Central memory CD8-positive, alpha-beta T cell (primary cell): ENCODE results near the gene SRRM2.

Experiments used
- ATAC-seq: fragments of 150-1000 bp; cut with Tn5 transposase; replicated peaks from 2 replicates; pipeline ENCODE4 v1.10.0; 2022; ENCODE audit warnings: mild to moderate bottlenecking, moderate FRiP score, moderate number of reproducible peaks; ENCODE audit not compliant: poor library complexity, severe bottlenecking; ENCODE audit errors: extremely low read depth
- DNase-seq, 2 donors: peaks; one replicate each; pipeline ENCODE4 v3.0.0; 2021; ENCODE audit warnings: low spot score in 2 of 2
- H3K27ac Mint-ChIP-seq: one replicate; pipeline ENCODE4 v1.8.0; 2022; ENCODE audit warnings: low read depth, mild to moderate bottlenecking, moderate library complexity, mixed read lengths
- H3K27me3 Mint-ChIP-seq: one replicate; pipeline ENCODE4 v1.8.0; 2022; ENCODE audit warnings: mixed read lengths
- H3K36me3 Mint-ChIP-seq: one replicate; pipeline ENCODE4 v1.8.0; 2022; ENCODE audit warnings: mild to moderate bottlenecking, moderate library complexity, mixed read lengths; ENCODE audit not compliant: insufficient read depth
- H3K4me1 Mint-ChIP-seq: one replicate; pipeline ENCODE4 v1.8.0; 2022; ENCODE audit warnings: mixed read lengths
- H3K4me3 Mint-ChIP-seq: one replicate; pipeline ENCODE4 v1.8.0; 2022; ENCODE audit warnings: mild to moderate bottlenecking, moderate library complexity, mixed read lengths
- H3K9me3 Mint-ChIP-seq: one replicate; pipeline ENCODE4 v1.8.0; 2022; ENCODE audit warnings: mixed read lengths

The SRRM2 gene

GRCh38 chr16:2749476-2749875, 3.0 kb upstream of the SRRM2 start:
- Mint-ChIP-seq H3K4me3 (no peak overlapping the region), H3K4me1 (peaks cover 20% of the 10 kb centered on the region), H3K9me3 (peaks cover 5% of the 10 kb centered on the region), H3K27ac (no peak overlapping the region), H3K27me3 (no peaks in the 10 kb centered on the region), H3K36me3 (peaks cover 31% of the 10 kb centered on the region)
- DNase-seq, result no peak
- ATAC-seq, result no peak

GRCh38 chr16:2749936-2750335, 2.5 kb upstream of the SRRM2 start:
- ATAC-seq, result no peak
- H3K36me3 Mint-ChIP-seq, result peaks cover 34% of the 10 kb centered on the region
- H3K9me3 Mint-ChIP-seq, result peaks cover 5% of the 10 kb centered on the region
- DNase-seq, result no peak
- peak overlapping the region; percentile 99 for H3K27ac Mint-ChIP-seq
- H3K4me1 Mint-ChIP-seq, result peaks cover 25% of the 10 kb centered on the region
- H3K27me3 Mint-ChIP-seq, result no peaks in the 10 kb centered on the region
- no peak overlapping the region for H3K4me3 Mint-ChIP-seq

DNA sequence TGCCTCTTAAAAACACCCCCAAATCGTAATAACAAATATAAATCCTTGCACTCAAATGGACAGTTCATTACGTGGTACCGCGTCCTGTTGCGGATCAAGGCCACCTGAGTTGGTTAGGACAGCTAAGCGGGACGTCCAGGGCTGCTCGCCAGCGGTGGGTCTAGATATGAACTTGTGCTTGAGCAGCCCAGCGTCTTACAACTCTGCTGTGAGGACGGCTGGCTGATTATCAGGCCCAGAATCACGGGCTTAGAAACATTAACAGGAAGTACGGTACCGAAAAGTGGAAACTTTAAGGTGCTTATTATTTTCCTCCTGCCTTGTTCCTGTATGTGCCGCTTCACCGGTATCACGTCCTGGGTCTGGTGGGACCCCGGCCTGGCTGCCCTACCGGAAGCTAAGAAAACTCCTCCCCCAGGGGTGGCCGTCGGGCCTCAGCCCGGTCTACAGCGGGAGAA, 832 bp upstream of the SRRM2 start:
- Mint-ChIP-seq H3K9me3 (peaks cover 5% of the 10 kb centered on the region), H3K27ac (peak overlapping the region; percentile 99), H3K27me3 (no peaks in the 10 kb centered on the region), H3K4me1 (peaks cover 42% of the 10 kb centered on the region), H3K36me3 (peaks cover 40% of the 10 kb centered on the region), H3K4me3 (peak overlapping the region; percentile 93)
- no peak for ATAC-seq
- no peak for DNase-seq

DNA sequence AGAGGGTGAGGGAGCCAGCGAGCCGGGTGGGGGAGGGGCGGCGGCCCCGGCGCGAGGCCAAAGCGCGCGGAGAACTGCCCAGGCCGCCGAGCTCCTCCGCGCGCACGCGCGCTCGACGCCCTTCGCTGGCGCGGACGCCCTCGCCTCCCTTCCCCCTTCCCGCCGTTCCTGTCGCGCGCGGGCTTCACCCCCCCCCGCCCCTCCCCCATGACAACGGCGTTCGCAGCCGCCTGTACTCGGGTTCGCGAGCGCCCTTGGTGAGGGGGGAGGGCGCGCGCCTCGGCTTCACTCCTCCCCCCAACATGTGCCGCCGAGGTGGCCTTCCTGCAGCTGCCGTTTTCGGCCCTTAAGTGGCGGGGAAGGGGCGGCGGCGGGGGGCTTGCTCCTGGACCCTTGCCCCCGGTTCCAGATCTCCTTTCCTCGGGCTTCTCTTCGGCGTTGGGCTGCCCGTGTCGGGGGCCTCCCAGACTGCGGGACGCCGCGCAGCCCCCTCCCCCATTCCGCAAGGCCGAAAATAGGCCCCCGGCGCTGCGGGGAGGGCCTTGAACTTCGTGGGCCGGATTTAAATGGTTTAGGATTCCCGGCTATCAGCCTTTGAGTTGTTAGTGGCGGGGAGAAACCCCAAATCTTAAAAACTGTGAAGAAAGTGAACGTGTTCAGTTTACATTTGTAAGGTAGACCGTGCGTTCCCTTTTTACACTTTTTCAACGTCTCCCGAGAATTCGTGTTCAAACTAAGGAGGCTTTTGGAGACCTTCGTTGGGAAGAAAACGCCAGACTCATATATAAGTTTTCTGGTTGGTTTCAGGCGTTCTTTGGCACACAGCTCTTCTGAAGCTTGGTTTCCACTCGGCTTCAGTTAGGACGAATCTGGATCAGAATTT, 653 bp downstream of the SRRM2 start:
- DNase-seq (no peak), ATAC-seq (peak; percentile 47)
- peaks cover 5% of the 10 kb centered on the region for H3K9me3 Mint-ChIP-seq
- peak overlapping the region; percentile 99 for H3K27ac Mint-ChIP-seq
- H3K4me1 Mint-ChIP-seq, result peaks cover 55% of the 10 kb centered on the region
- no peaks in the 10 kb centered on the region for H3K27me3 Mint-ChIP-seq
- peaks cover 53% of the 10 kb centered on the region for H3K36me3 Mint-ChIP-seq
- H3K4me3 Mint-ChIP-seq, result peak overlapping the region; percentile 93

DNA sequence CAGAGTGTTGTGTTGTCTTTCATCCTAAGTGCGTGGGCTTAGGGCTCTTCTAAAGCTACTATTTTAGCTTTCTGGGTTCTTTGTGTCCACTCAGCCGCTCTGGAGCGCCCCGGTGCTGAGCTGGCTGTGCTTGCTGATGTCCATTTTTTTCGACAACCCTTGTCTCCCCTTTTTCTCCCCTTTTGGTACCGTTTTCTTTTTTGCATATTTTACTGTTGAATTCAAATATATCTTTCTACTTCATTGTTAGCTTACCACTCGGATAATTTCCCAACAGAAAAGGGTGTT, 1.2 kb downstream of the SRRM2 start:
- peaks cover 59% of the 10 kb centered on the region for H3K4me1 Mint-ChIP-seq
- no peak for DNase-seq
- ATAC-seq, result no peak

DNA sequence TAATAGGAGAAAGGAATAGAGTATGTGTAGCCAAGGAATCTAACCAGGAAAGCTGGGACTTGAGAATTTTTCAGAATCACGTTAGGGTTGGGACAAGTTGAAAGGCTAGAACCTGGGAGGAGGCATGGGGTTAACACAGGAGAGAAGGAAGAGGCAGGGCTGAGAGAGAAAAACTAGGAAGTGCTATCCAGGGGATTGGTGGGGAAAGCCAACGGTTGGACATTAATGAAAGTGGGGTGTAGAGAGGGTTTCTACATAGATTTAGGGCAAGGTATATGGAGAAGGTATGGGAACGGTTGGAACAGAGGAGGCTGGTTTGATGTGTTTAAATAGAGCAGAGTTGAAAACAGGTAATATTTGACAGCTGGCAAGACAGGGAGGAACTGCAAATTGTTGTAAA, 2.7 kb downstream of the SRRM2 start:
- ATAC-seq (no peak), DNase-seq (no peak)
- peak overlapping the region; percentile 93 for H3K4me3 Mint-ChIP-seq
- H3K4me1 Mint-ChIP-seq, result peaks cover 67% of the 10 kb centered on the region
- H3K27me3 Mint-ChIP-seq, result no peaks in the 10 kb centered on the region
- peak overlapping the region; percentile 92 for H3K27ac Mint-ChIP-seq
- H3K9me3 Mint-ChIP-seq, result peaks cover 5% of the 10 kb centered on the region
- H3K36me3 Mint-ChIP-seq, result peaks cover 73% of the 10 kb centered on the region

More for the DNA sequence above, 1.2 kb downstream of the SRRM2 start:
- H3K27ac Mint-ChIP-seq, result peak overlapping the region; percentile 92
- peaks cover 59% of the 10 kb centered on the region for H3K36me3 Mint-ChIP-seq
- H3K4me3 Mint-ChIP-seq, result peak overlapping the region; percentile 93
- H3K9me3 Mint-ChIP-seq, result peaks cover 5% of the 10 kb centered on the region
- no peaks in the 10 kb centered on the region for H3K27me3 Mint-ChIP-seq

DNA sequence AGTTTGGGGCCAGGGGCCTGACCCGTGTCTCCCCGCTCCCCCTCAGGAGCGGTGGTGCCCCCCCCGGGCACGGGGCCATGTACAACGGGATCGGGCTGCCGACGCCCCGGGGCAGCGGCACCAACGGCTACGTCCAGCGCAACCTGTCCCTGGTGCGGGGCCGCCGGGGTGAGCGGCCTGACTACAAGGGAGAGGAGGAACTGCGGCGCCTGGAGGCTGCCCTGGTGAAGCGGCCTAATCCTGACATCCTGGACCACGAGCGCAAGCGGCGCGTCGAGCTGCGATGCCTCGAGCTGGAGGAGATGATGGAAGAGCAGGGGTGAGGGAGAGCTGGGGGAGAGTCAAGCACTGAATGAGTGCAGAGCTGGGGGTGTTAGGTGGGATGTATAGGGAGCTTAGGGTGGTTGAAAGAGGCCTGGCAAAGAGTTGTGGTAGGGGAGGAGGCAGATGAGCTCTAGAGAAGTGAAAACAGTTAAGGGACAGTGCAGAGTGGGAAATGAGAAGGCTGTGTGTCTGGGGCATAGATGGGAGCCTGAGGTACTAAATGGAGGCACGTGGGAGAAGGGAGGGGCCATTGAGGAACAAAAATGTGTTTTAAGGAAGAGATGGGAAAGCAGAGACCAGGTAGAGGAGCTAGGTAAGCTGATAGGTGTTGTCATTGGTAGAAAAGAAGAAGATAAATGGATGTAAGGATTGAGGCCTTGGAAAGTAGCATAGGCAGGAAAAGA, 4.0 kb downstream of the SRRM2 start:
- no peaks in the 10 kb centered on the region for H3K27me3 Mint-ChIP-seq
- H3K4me3 Mint-ChIP-seq, result peak overlapping the region; percentile 9
- H3K4me1 Mint-ChIP-seq, result peaks cover 75% of the 10 kb centered on the region
- peaks cover under 1% of the 10 kb centered on the region for H3K9me3 Mint-ChIP-seq
- DNase-seq, result no peak
- peak overlapping the region; percentile 92 for H3K27ac Mint-ChIP-seq
- peaks cover 81% of the 10 kb centered on the region for H3K36me3 Mint-ChIP-seq
- ATAC-seq, result no peak

- Mint-ChIP-seq H3K4me1 (peaks cover 75% of the 10 kb centered on the region), H3K36me3 (peaks cover 82% of the 10 kb centered on the region), H3K4me3 (no peak overlapping the region), H3K27ac (no peak overlapping the region), H3K9me3 (no peaks in the 10 kb centered on the region), H3K27me3 (no peaks in the 10 kb centered on the region)
- DNase-seq, result no peak
- ATAC-seq, result no peak
Measured at GRCh38 chr16:2757344-2757743, 4.9 kb downstream of the SRRM2 start.

DNA sequence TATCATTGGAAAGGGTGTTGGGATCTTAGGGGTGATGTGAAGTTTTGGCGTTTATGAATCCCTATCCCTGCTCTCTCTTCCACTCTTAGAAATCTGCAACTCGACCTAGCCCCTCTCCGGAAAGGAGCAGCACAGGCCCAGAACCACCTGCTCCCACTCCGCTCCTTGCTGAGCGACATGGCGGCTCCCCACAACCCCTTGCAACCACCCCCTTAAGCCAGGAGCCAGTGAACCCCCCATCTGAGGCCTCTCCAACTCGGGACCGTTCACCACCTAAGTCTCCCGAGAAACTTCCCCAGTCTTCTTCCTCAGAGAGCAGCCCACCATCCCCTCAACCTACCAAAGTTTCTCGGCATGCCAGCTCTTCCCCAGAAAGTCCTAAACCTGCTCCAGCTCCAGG, 9.0 kb downstream of the SRRM2 start:
- H3K27me3 Mint-ChIP-seq, result no peaks in the 10 kb centered on the region
- no peak for DNase-seq
- ATAC-seq, result no peak
- no peak overlapping the region for H3K4me3 Mint-ChIP-seq
- peaks cover 63% of the 10 kb centered on the region for H3K4me1 Mint-ChIP-seq
- H3K9me3 Mint-ChIP-seq, result no peaks in the 10 kb centered on the region
- peak overlapping the region; percentile 42 for H3K27ac Mint-ChIP-seq
- H3K36me3 Mint-ChIP-seq, result peaks cover 97% of the 10 kb centered on the region

DNA sequence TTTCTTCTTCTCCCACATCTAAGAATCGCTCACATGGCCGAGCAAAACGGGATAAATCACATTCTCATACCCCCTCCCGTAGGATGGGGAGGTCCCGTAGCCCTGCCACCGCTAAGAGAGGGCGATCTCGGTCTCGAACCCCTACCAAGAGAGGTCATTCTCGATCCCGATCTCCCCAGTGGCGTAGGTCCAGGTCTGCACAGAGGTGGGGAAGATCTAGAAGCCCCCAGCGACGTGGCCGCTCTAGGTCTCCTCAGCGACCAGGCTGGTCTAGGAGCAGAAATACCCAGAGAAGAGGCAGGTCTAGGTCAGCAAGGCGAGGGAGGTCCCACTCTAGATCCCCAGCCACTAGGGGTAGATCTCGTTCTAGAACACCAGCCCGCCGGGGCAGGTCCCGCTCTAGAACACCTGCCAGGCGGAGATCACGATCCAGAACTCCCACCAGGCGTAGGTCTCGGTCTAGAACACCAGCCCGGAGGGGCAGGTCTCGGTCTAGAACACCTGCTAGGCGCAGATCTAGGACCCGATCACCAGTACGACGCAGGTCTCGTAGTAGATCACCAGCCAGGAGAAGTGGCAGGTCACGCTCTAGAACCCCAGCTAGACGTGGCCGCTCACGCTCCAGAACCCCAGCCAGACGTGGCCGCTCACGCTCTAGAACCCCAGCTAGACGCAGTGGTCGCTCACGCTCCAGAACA, 9.6 kb downstream of the SRRM2 start:
- no peak for ATAC-seq
- peaks cover 61% of the 10 kb centered on the region for H3K4me1 Mint-ChIP-seq
- H3K4me3 Mint-ChIP-seq, result peak overlapping the region; percentile 5
- peaks cover 97% of the 10 kb centered on the region for H3K36me3 Mint-ChIP-seq
- H3K27ac Mint-ChIP-seq, result peak overlapping the region; percentile 42
- no peaks in the 10 kb centered on the region for H3K27me3 Mint-ChIP-seq
- DNase-seq, result no peak
- H3K9me3 Mint-ChIP-seq, result no peaks in the 10 kb centered on the region

GRCh38 chr16:2762711-2763110, 10.3 kb downstream of the SRRM2 start:
- DNase-seq (no peak), ATAC-seq (no peak)
- Mint-ChIP-seq H3K4me1 (peaks cover 56% of the 10 kb centered on the region), H3K27me3 (no peaks in the 10 kb centered on the region), H3K27ac (peak overlapping the region; percentile 42), H3K4me3 (peak overlapping the region; percentile 5), H3K36me3 (peaks cover 99% of the 10 kb centered on the region), H3K9me3 (no peaks in the 10 kb centered on the region)

DNA sequence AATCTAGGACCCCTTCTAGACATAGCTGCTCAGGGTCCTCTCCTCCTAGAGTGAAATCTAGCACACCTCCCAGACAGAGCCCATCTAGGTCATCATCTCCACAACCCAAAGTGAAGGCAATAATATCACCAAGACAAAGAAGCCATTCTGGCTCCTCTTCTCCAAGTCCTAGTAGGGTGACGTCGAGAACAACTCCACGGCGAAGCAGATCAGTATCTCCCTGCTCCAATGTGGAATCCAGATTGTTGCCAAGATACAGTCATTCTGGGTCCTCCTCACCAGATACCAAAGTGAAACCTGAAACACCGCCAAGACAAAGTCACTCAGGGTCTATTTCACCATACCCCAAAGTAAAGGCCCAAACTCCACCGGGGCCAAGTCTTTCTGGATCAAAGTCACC, 10.7 kb downstream of the SRRM2 start:
- Mint-ChIP-seq H3K4me3 (peak overlapping the region; percentile 5), H3K27ac (no peak overlapping the region), H3K4me1 (peaks cover 57% of the 10 kb centered on the region), H3K36me3 (peaks cover 99% of the 10 kb centered on the region), H3K27me3 (no peaks in the 10 kb centered on the region), H3K9me3 (no peaks in the 10 kb centered on the region)
- DNase-seq, result no peak
- no peak for ATAC-seq
